RWPE2 (cell line): Measurements from ENCODE around the gene SAMMSON.
A peak's percentile ranks its signal among the peaks of the same experiment; 100 is the strongest.

ENCODE experiments used
- ATAC-seq: fragments of 200-7000 bp; cut with Tn5 transposase; 3 replicates; pipeline ENCODE4 v1.9.1; 2021; ENCODE audit warnings: low read depth
- DNase-seq: peaks from one replicate; pipeline ENCODE4 v3.0.0-alpha.2; 2020; ENCODE audit warnings: low spot score
- H3K27ac ChIP-seq: fragments of 450-650 bp; 2 replicates; pipeline ENCODE4 v1.5.1; 2017; ENCODE audit warnings: mild to moderate bottlenecking; ENCODE audit not compliant: poor library complexity, severe bottlenecking
- H3K27me3 ChIP-seq: fragments of 250-450 bp; sonication (Bioruptor Pico); 2 replicates; pipeline ENCODE4 v1.5.1; 2021; ENCODE audit warnings: mild to moderate bottlenecking, moderate library complexity; ENCODE audit not compliant: insufficient read depth, poor library complexity, severe bottlenecking
- H3K36me3 ChIP-seq: fragments of 250-450 bp; sonication (Bioruptor Pico); 2 replicates; pipeline ENCODE4 v1.5.1; 2020; ENCODE audit warnings: low read depth, mild to moderate bottlenecking, moderate library complexity
- H3K4me1 ChIP-seq: fragments of 250-450 bp; sonication (Bioruptor Pico); 2 replicates; pipeline ENCODE4 v1.5.1; 2021; ENCODE audit warnings: mild to moderate bottlenecking, moderate library complexity; ENCODE audit not compliant: insufficient read depth, poor library complexity, severe bottlenecking
- H3K4me3 ChIP-seq: fragments of 250-450 bp; sonication (Bioruptor Pico); 2 replicates; pipeline ENCODE4 v1.5.1; 2021; ENCODE audit warnings: mild to moderate bottlenecking, moderate library complexity; ENCODE audit not compliant: severe bottlenecking
- H3K9me3 ChIP-seq: fragments of 250-450 bp; sonication (Bioruptor Pico); 2 replicates; pipeline ENCODE4 v1.5.1; 2021; ENCODE audit warnings: mild to moderate bottlenecking, moderate library complexity; ENCODE audit not compliant: severe bottlenecking
- TF ChIP-seq, protein P1 (sequence below): fragments of 450-650 bp; IDR thresholded peaks from one replicate; pipeline ENCODE4 v1.5.1; 2017; ENCODE audit warnings: mild to moderate bottlenecking, moderate library complexity; ENCODE audit not compliant: poor library complexity, severe bottlenecking

SAMMSON gene

DNA sequence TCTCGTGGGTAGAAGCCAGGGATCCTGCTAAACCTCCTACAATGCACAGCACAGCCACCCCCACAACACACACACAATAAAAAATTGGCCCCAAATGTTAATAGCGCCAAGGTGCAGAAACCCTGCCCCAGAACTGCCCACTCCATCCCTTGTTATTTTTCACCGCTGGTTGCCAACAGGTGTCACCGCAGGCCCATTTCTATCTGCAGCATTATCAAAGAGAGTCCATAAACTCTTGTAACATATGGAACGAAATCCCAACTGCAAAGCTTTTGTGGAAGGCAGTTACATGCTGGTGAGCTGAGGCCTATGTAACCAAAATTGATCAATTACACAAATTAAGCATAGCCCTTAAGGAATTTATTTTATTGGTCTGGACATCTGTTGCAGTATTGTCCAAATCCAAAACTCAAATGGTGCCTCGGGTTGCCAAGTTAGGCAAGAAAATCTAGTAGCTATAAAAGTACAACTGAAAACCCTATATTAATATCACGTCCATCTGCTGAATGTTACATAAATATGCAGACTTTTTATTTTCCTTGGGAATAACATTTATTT is 66.2 kb downstream of the SAMMSON start:
- H3K4me1 ChIP-seq: no peaks in the 10 kb centered on the region
- TF ChIP-seq, protein P1, sequence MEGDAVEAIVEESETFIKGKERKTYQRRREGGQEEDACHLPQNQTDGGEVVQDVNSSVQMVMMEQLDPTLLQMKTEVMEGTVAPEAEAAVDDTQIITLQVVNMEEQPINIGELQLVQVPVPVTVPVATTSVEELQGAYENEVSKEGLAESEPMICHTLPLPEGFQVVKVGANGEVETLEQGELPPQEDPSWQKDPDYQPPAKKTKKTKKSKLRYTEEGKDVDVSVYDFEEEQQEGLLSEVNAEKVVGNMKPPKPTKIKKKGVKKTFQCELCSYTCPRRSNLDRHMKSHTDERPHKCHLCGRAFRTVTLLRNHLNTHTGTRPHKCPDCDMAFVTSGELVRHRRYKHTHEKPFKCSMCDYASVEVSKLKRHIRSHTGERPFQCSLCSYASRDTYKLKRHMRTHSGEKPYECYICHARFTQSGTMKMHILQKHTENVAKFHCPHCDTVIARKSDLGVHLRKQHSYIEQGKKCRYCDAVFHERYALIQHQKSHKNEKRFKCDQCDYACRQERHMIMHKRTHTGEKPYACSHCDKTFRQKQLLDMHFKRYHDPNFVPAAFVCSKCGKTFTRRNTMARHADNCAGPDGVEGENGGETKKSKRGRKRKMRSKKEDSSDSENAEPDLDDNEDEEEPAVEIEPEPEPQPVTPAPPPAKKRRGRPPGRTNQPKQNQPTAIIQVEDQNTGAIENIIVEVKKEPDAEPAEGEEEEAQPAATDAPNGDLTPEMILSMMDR: peak; percentile 29
- H3K4me3 ChIP-seq: no peak overlapping the region
- H3K9me3 ChIP-seq: no peaks in the 10 kb centered on the region
- DNase-seq (no peak), ATAC-seq (no peak)
- peaks cover 8% of the 10 kb centered on the region for H3K27me3 ChIP-seq
- no peak overlapping the region for H3K27ac ChIP-seq
- H3K36me3 ChIP-seq: no peaks in the 10 kb centered on the region

GRCh38 chr3:70067860-70068521 is 68.5 kb downstream of the SAMMSON start:
- TF ChIP-seq, protein P1: no peak
- Histone ChIP-seq H3K4me3 (no peak overlapping the region), H3K27ac (no peak overlapping the region), H3K4me1 (no peaks in the 10 kb centered on the region), H3K9me3 (no peaks in the 10 kb centered on the region), H3K27me3 (peaks cover 28% of the 10 kb centered on the region), H3K36me3 (no peaks in the 10 kb centered on the region)
- ATAC-seq (no peak), DNase-seq (no peak)

DNA sequence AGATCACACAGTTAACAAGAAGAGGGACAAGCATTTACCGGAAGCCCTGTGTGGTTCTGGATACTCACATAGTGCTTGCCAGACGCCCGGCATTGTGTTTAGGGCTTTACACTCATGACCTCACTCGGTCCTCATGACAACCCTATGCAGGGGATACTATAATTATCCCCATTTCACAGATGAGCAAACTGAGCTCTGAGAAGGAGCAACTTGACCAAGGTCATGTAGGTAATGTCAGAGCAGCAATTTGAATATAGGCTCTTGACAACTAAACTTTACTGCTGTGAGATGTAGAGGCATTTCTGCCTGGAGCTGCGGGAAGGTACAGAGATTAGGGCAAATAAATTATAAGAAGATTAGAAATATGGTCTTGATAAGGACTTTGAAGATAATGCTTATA is 70.0 kb downstream of the SAMMSON start:
- Histone ChIP-seq H3K36me3 (no peaks in the 10 kb centered on the region), H3K27me3 (peaks cover 44% of the 10 kb centered on the region), H3K4me1 (no peaks in the 10 kb centered on the region), H3K9me3 (no peaks in the 10 kb centered on the region), H3K4me3 (no peak overlapping the region), H3K27ac (no peak overlapping the region)
- DNase-seq: no peak
- TF ChIP-seq, protein P1: no peak
- no peak for ATAC-seq

GRCh38 chr3:70071138-70071537 is 71.6 kb downstream of the SAMMSON start:
- Histone ChIP-seq H3K27me3 (peaks cover 58% of the 10 kb centered on the region), H3K4me1 (no peaks in the 10 kb centered on the region), H3K4me3 (no peak overlapping the region), H3K36me3 (no peaks in the 10 kb centered on the region), H3K27ac (no peak overlapping the region), H3K9me3 (no peaks in the 10 kb centered on the region)
- no peak for ATAC-seq
- DNase-seq: no peak
- TF ChIP-seq, protein P1: no peak

DNA sequence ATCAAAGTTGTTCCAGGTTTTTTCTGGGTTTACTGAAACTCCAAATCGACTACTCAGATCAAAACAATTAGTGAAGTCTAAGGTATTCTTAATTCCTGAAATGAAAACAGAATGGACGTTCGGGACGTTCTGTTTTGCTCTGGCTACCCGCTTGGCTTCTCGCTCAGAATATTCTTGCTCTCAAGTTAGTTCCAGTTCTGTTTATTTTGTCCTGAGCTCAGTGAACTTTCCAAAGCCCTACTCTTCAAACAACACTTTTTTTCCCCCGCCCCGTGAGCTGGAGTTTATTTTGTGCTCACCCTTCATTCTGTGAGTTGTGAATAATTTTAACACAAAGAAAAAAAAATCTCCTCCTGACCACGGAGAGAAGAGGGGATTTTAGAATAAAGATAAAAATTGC is 72.6 kb downstream of the SAMMSON start:
- no peaks in the 10 kb centered on the region for H3K9me3 ChIP-seq
- TF ChIP-seq, protein P1: no peak
- H3K4me1 ChIP-seq: no peaks in the 10 kb centered on the region
- no peak overlapping the region for H3K27ac ChIP-seq
- peaks cover 69% of the 10 kb centered on the region for H3K27me3 ChIP-seq
- DNase-seq (no peak), ATAC-seq (no peak)
- H3K4me3 ChIP-seq: no peak overlapping the region
- H3K36me3 ChIP-seq: no peaks in the 10 kb centered on the region
